IMR-90 (cell line): ENCODE data around the gene SLC24A3. TPM values are rescaled to one million over a fixed set of nuclear protein-coding genes. Genes with fewer than 3 reads are reported as not detected.

Source experiments
- ATAC-seq: fragments of 200-7000 bp; cut with Tn5 transposase; 2 replicates; pipeline ENCODE4 v1.9.1; 2020; ENCODE audit warnings: low read depth, mild to moderate bottlenecking, moderate library complexity
- BruUV-seq: library from RNA; stranded (reverse); fragments of 400-500 nt; replicated peaks from 2 replicates; lab custom pipeline; 2021; lab: Mats Ljungman, UMichigan
- CTCF ChIA-PET: fragments of 300-600 bp; formaldehyde crosslinking; extraction: SDS; loops from one replicate; lab custom pipeline; 2021; ENCODE audit warnings: antibody characterized with exemption; lab: Yijun Ruan, JAX
- POLR2A ChIA-PET: fragments of 300-600 bp; sonication (Branson Sonifier 250); formaldehyde crosslinking; loops from one replicate; lab custom pipeline; 2022; ENCODE audit warnings: antibody characterized with exemption; ENCODE audit not compliant: unreplicated experiment; lab: Charles Lee
- DNase-seq: peaks from one replicate; pipeline ENCODE4 v3.0.0; 2013
- H2AFZ ChIP-seq: replicated peaks from 2 replicates; pipeline ENCODE3; 2013; ENCODE audit warnings: low read length, mild to moderate bottlenecking; ENCODE audit not compliant: poor library complexity
- H2AK5ac ChIP-seq: 2 replicates; pipeline ENCODE4 v1.6.1; 2013; ENCODE audit warnings: low read depth, low read length, inconsistent platforms
- H2AK9ac ChIP-seq: replicated peaks from 2 replicates; pipeline ENCODE3; 2013; ENCODE audit warnings: mild to moderate bottlenecking, low read depth, low read length, moderate library complexity; ENCODE audit not compliant: poor library complexity
- H2BK120ac ChIP-seq: 2 replicates; pipeline ENCODE4 v1.6.1; 2013; ENCODE audit warnings: low read depth, low read length, inconsistent platforms
- H2BK15ac ChIP-seq: 3 replicates; pipeline ENCODE4 v1.6.1; 2013; ENCODE audit warnings: low read depth, low read length, inconsistent platforms
- H2BK20ac ChIP-seq: 2 replicates; pipeline ENCODE4 v1.6.1; 2013; ENCODE audit warnings: low read depth, mild to moderate bottlenecking, inconsistent platforms, low read length, moderate library complexity
- H2BK5ac ChIP-seq: 2 replicates; pipeline ENCODE4 v1.6.1; 2013; ENCODE audit warnings: mild to moderate bottlenecking, low read depth, low read length, inconsistent platforms; ENCODE audit not compliant: poor library complexity, severe bottlenecking
- H3K14ac ChIP-seq: replicated peaks from 2 replicates; pipeline ENCODE4 v1.6.1; 2013; ENCODE audit warnings: low read depth, low read length, inconsistent platforms
- H3K18ac ChIP-seq: 2 replicates; pipeline ENCODE4 v1.6.1; 2013; ENCODE audit warnings: low read depth, low read length, control low read depth
- H3K23ac ChIP-seq: 2 replicates; pipeline ENCODE4 v1.6.1; 2013; ENCODE audit warnings: low read depth, low read length, inconsistent platforms
- H3K27ac ChIP-seq: 2 replicates; pipeline ENCODE4 v1.5.1; 2013; ENCODE audit warnings: mild to moderate bottlenecking, control low read depth, low read length; ENCODE audit not compliant: insufficient read depth
- H3K27me3 ChIP-seq: 2 replicates; pipeline ENCODE4 v1.6.1; 2013; ENCODE audit warnings: low read length; ENCODE audit not compliant: control insufficient read depth, insufficient read depth
- H3K36me3 ChIP-seq: 2 replicates; pipeline ENCODE4 v1.6.1; 2013; ENCODE audit warnings: low read length, mixed read lengths; ENCODE audit not compliant: control insufficient read depth, insufficient read depth
- H3K4ac ChIP-seq: 2 replicates; pipeline ENCODE4 v1.6.1; 2013; ENCODE audit warnings: low read depth, low read length, inconsistent platforms
- H3K4me1 ChIP-seq: 2 replicates; pipeline ENCODE4 v1.6.1; 2013; ENCODE audit warnings: low read length, mixed read lengths; ENCODE audit not compliant: control insufficient read depth, insufficient read depth
- H3K4me2 ChIP-seq: 2 replicates; pipeline ENCODE4 v1.6.1; 2013; ENCODE audit warnings: low read depth, mild to moderate bottlenecking, control low read depth, low read length, moderate library complexity
- H3K4me3 ChIP-seq: 2 replicates; pipeline ENCODE4 v1.5.1; 2013; ENCODE audit warnings: low read depth, mild to moderate bottlenecking, control low read depth, low read length, moderate library complexity; ENCODE audit not compliant: insufficient read depth
- H3K56ac ChIP-seq: 2 replicates; pipeline ENCODE4 v1.6.1; 2013; ENCODE audit warnings: low read length, inconsistent platforms; ENCODE audit not compliant: insufficient read depth; ENCODE audit errors: extremely low read depth
- H3K79me1 ChIP-seq, 2 experiments: 2 replicates each; pipeline ENCODE4 v1.6.1; 2013; ENCODE audit warnings: low read length in 2 of 2, inconsistent platforms in 1 of 2, low read depth in 1 of 2
- H3K9ac ChIP-seq: 2 replicates; pipeline ENCODE4 v1.6.1; 2013; ENCODE audit warnings: low read depth, low read length, control low read depth
- H3K9me1 ChIP-seq: 2 replicates; pipeline ENCODE4 v1.6.1; 2013; ENCODE audit warnings: low read length, inconsistent platforms; ENCODE audit not compliant: insufficient read depth
- H3K9me3 ChIP-seq: 2 replicates; pipeline ENCODE4 v1.6.1; 2013; ENCODE audit warnings: low read length; ENCODE audit not compliant: control insufficient read depth, insufficient read depth
- H4K20me1 ChIP-seq: 2 replicates; pipeline ENCODE4 v1.6.1; 2013; ENCODE audit warnings: low read length, inconsistent platforms; ENCODE audit not compliant: insufficient read depth
- H4K5ac ChIP-seq: 2 replicates; pipeline ENCODE4 v1.6.1; 2013; ENCODE audit warnings: mild to moderate bottlenecking, low read depth, low read length, control low read depth
- H4K8ac ChIP-seq, 2 experiments: 2 replicates each; pipeline ENCODE4 v1.6.1; 2013; ENCODE audit warnings: low read depth in 2 of 2, low read length in 2 of 2, control low read depth in 1 of 2, inconsistent platforms in 1 of 2
- H4K91ac ChIP-seq: 2 replicates; pipeline ENCODE4 v1.6.1; 2013; ENCODE audit warnings: low read depth, low read length, inconsistent platforms; ENCODE audit not compliant: insufficient read depth
- CHD1 ChIP-seq: IDR thresholded peaks from 2 replicates; pipeline ENCODE4 v1.6.1; 2012; ENCODE audit warnings: low read depth, low read length, improper control_type of control experiment
- FOS ChIP-seq: fragments of 150-350 bp; IDR thresholded peaks from 2 replicates; pipeline ENCODE4 v1.6.1; 2016; ENCODE audit warnings: low read depth, low read length
- MAFK ChIP-seq: IDR thresholded peaks from 2 replicates; pipeline ENCODE4 v1.6.1; 2012; ENCODE audit warnings: low read depth, low read length, improper control_type of control experiment
- MAZ ChIP-seq: IDR thresholded peaks from 2 replicates; pipeline ENCODE4 v1.6.1; 2012; ENCODE audit warnings: low read depth, mild to moderate bottlenecking, low read length, improper control_type of control experiment, moderate library complexity, borderline replicate concordance
- NFE2L2 ChIP-seq: fragments of 150-350 bp; IDR thresholded peaks from 2 replicates; pipeline ENCODE4 v1.6.1; 2016; ENCODE audit warnings: low read depth, mild to moderate bottlenecking, low read length
- POLR2A ChIP-seq: IDR thresholded peaks from 2 replicates; pipeline ENCODE4 v1.6.1; 2012; ENCODE audit warnings: mild to moderate bottlenecking, low read depth, low read length
- RAD21 ChIP-seq: IDR thresholded peaks from 2 replicates; pipeline ENCODE4 v1.6.1; 2012; ENCODE audit warnings: low read length, improper control_type of control experiment
- RCOR1 ChIP-seq: IDR thresholded peaks from 2 replicates; pipeline ENCODE4 v1.6.1; 2012; ENCODE audit warnings: mild to moderate bottlenecking, low read length, improper control_type of control experiment; ENCODE audit not compliant: insufficient replicate concordance
- SMC3 ChIP-seq: fragments of 150-350 bp; IDR thresholded peaks from 2 replicates; pipeline ENCODE4 v1.6.1; 2016; ENCODE audit warnings: low read depth, mild to moderate bottlenecking, antibody characterized with exemption, low read length, moderate library complexity
- WGBS, 2 experiments: methylation state at CpG; one replicate each; pipeline versions ENCODE4 v1.1.5 to v1.1.7; 2013; ENCODE audit warnings: missing lambda C conversion rate in 2 of 2; ENCODE audit not compliant: insufficient read length in 1 of 2; ENCODE audit errors: extremely low coverage in 2 of 2; 5-methylcytosine and 5-hydroxymethylcytosine counted together
- dilution Hi-C: fragments of 300-500 bp; cut with HindIII; formaldehyde crosslinking; loops from one replicate; pipeline ENCODE4 v1.14.3; 2018; ENCODE audit warnings: low sequenced_read_pairs; ENCODE audit not compliant: unreplicated experiment
- in situ Hi-C: fragments of 300-500 bp; cut with MboI; formaldehyde crosslinking; loops from 3 replicates; pipeline ENCODE4 v1.14.3; 2019; ENCODE audit warnings: low sequenced_read_pairs, inconsistent platforms, mixed read lengths
- intact Hi-C: fragments of 100-400 bp; cut with micrococcal nuclease; formaldehyde crosslinking; loops from 2 replicates; pipeline ENCODE4 v1.10.0; 2022
- polyA plus RNA-seq, 3 experiments: library from polyadenylated mRNA; depleted of rRNA; stranded (reverse); fragments of >200 nt; gene quantifications; 2 replicates each; pipeline ENCODE4 v1.2.3, GENCODE V29; 2012; ENCODE audit warnings: low replicate concordance in 1 of 3
- total RNA-seq: library from RNA; depleted of rRNA; stranded (reverse); fragments of >200 nt; gene quantifications from 2 replicates; pipeline ENCODE4 v1.2.3, GENCODE V29; 2012
- TF ChIP-seq, protein P1 (sequence below): conservative IDR thresholded peaks from 2 replicates; pipeline ENCODE4 v1.5.1; 2012; ENCODE audit warnings: mild to moderate bottlenecking, low read depth, low read length, improper control_type of control experiment
- TF ChIP-seq, protein P2 (sequence below): fragments of 150-350 bp; IDR thresholded peaks from 2 replicates; pipeline ENCODE4 v1.6.1; 2016; ENCODE audit warnings: low read depth, mild to moderate bottlenecking, low read length, moderate library complexity, borderline replicate concordance

Gene SLC24A3
- total and polyA plus RNA-seq, 2 of the 4 experiments (the other 2 are of a cell fraction) = not detected

DNA sequence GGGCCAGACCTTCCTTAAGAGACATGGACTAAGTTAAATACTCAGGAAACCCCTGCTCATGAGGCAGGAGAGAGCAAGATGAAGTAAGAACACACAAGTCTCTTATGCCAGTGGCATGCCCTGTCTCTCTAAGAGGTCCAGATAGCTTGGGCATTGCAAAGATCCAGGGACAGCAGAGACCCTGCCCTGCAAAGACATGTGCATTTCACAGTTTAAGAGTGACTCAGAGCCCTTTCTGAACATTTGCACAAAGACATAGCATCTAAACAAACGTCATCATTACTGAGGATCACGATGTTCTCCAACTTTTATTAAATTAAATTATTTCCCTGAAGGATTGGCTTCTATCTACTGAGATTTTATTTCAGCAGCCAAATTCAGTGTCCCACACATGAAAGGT is 315.1 kb downstream of the SLC24A3 start:
- Histone ChIP-seq H2BK15ac (no peak overlapping the region), H3K4ac (no peak overlapping the region), H3K9me3 (no peaks in the 10 kb centered on the region), H3K9ac (no peak overlapping the region), H3K79me1 (no peaks in the 10 kb centered on the region), H2BK20ac (no peak overlapping the region), H3K14ac (no peak overlapping the region), H3K4me1 (no peaks in the 10 kb centered on the region), H3K23ac (no peak overlapping the region), H2AK5ac (no peak overlapping the region), H2AK9ac (no peak overlapping the region), H3K27me3 (no peaks in the 10 kb centered on the region), H3K18ac (no peak overlapping the region), H3K4me3 (no peak overlapping the region), H3K36me3 (no peaks in the 10 kb centered on the region), H2AFZ (no peak overlapping the region), H3K56ac (no peak overlapping the region), H2BK5ac (no peak overlapping the region), H3K27ac (no peak overlapping the region), H4K8ac (no peak overlapping the region), H4K91ac (no peak overlapping the region), H4K20me1 (no peaks in the 10 kb centered on the region), H2BK120ac (no peak overlapping the region), H3K4me2 (no peak overlapping the region), H4K5ac (no peak overlapping the region), H3K9me1 (no peaks in the 10 kb centered on the region)
- intact Hi-C loops = no loop called here
- TF ChIP-seq RCOR1 = no peak
- no peak for TF ChIP-seq MAZ
- no peak for TF ChIP-seq RAD21
- TF ChIP-seq CHD1 = no peak
- no peak for TF ChIP-seq NFE2L2
- no peak for TF ChIP-seq SMC3
- TF ChIP-seq, protein P1, sequence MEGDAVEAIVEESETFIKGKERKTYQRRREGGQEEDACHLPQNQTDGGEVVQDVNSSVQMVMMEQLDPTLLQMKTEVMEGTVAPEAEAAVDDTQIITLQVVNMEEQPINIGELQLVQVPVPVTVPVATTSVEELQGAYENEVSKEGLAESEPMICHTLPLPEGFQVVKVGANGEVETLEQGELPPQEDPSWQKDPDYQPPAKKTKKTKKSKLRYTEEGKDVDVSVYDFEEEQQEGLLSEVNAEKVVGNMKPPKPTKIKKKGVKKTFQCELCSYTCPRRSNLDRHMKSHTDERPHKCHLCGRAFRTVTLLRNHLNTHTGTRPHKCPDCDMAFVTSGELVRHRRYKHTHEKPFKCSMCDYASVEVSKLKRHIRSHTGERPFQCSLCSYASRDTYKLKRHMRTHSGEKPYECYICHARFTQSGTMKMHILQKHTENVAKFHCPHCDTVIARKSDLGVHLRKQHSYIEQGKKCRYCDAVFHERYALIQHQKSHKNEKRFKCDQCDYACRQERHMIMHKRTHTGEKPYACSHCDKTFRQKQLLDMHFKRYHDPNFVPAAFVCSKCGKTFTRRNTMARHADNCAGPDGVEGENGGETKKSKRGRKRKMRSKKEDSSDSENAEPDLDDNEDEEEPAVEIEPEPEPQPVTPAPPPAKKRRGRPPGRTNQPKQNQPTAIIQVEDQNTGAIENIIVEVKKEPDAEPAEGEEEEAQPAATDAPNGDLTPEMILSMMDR = no peak
- TF ChIP-seq MAFK = no peak
- TF ChIP-seq POLR2A = no peak
- TF ChIP-seq FOS = no peak
- TF ChIP-seq, protein P2, sequence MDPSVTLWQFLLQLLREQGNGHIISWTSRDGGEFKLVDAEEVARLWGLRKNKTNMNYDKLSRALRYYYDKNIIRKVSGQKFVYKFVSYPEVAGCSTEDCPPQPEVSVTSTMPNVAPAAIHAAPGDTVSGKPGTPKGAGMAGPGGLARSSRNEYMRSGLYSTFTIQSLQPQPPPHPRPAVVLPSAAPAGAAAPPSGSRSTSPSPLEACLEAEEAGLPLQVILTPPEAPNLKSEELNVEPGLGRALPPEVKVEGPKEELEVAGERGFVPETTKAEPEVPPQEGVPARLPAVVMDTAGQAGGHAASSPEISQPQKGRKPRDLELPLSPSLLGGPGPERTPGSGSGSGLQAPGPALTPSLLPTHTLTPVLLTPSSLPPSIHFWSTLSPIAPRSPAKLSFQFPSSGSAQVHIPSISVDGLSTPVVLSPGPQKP = no peak
- no CpG with 5 or more reads among the region's 2 CpGs for WGBS, 2 experiments
- no TSS peak for BruUV-seq
- ATAC-seq (no peak), DNase-seq (no peak)
- dilution Hi-C loops = no loop called here
- POLR2A ChIA-PET = no interaction called here
- CTCF ChIA-PET = no interaction called here
- in situ Hi-C loops = no loop called here
